ENCODE data around the gene FAM216A.
A peak's percentile ranks its signal among the peaks of the same experiment; 100 is the strongest.
"Not testable (repeated sequence)": the region's sequence is repeated elsewhere in the genome, so short reads cannot be mapped to it uniquely, and the experiment has no call there.

FAM216A gene

GRCh38 chr12:110475426-110475825 is 6.8 kb downstream of the FAM216A start:
- no peak for DNase-seq

DNA sequence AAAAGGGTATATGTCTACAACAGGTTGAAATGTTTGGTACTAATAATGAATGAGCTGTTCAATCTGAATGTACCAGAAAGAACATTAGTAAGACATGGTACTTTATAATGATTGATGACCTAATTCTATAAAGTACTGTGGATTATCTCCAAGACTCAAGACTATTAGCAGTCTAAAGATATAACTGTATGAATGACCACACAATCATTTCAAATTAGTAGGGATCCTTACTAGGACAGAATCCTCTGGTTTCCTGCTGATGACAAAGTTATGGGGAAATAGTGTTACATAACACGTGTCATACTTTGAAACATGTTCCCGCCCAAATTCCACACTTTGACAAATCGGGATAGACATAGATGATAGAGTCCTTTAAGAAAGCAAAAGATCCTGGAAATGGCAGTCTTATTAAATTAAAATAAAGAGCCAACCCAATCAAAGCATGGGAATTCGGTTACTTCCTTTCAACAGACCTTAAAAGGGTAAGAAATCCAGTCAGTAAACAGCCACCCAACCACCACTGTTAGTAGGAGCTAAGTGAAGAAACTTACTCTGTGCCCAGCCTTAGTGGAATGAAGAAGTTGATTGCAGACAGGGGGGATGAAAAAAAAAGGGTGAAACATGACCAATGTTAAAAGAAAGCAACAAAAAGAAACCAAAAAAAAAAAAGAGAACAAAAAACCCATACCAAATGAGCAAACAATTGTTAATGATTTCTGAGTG is 30.5 kb downstream of the FAM216A start:
- DNase-seq = no peak

- no peak for DNase-seq
These were observed 32.7 kb downstream of the FAM216A start for GRCh38 chr12:110501399-110501751.

GRCh38 chr12:110501752-110502738 is 33.4 kb downstream of the FAM216A start, which contains the start of the genes RAD9B and VPS29:
Gene RAD9B, plus strand, starts transcription at chr12:110502331. Its CDS starts 7 bp downstream, at chr12:110502338.
Gene VPS29, minus strand, starts transcription at chr12:110502111. Its CDS starts 60 bp downstream, at chr12:110502051.
- DNase-seq = peak; percentile 91

GRCh38 chr12:110503432-110503831 is 34.8 kb downstream of the FAM216A start:
- DNase-seq = no peak

GRCh38 chr12:110505332-110505731 is 36.7 kb downstream of the FAM216A start:
- DNase-seq = no peak

DNA sequence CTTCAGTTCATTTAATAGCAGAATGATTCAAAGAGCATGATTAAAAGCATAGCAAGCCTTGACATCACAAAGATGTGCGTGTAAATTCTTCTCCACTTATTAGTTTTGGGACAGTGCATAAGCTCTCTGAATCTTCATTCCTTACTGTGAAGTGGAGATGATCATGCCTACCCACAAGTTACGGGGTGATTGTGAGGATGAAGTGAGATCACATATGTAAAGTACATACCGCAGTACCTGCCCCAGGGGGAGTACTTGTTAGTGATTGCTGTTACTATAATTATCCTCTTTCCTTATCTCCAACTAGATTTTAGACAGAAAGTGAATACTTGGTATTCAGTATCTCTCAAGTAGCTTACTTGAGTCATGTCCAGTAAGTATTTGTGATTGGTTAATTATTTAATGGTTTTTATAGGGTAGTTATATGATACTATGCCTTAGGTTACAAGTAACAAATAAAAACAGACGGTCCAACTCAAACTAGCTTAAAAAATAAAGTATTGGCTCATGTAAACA is 39.5 kb downstream of the FAM216A start:
- no peak for DNase-seq

- no peak for DNase-seq
These were observed 45.2 kb downstream of the FAM216A start for GRCh38 chr12:110513842-110514241.

DNA sequence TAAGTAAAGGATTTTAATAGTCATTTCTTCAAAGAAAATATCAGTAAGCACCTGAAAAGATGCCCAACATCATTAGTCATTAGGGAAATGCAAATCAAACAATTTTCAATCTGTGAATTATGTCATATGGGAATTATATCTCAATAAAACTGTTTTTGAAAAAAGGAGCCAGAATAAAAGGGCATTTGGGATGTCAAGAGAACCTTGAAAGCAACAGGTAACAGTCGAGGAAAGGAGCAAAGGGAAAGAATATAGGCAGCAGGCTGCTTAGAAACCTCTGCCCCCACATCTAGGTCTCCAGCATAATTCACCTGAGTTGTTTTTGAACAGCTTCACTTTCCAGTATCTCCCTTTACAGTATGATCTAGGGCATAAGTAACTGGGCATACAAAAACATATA is 45.7 kb downstream of the FAM216A start:
- no peak for DNase-seq

GRCh38 chr12:110516995-110517394 is 48.4 kb downstream of the FAM216A start:
- DNase-seq = no peak

DNA sequence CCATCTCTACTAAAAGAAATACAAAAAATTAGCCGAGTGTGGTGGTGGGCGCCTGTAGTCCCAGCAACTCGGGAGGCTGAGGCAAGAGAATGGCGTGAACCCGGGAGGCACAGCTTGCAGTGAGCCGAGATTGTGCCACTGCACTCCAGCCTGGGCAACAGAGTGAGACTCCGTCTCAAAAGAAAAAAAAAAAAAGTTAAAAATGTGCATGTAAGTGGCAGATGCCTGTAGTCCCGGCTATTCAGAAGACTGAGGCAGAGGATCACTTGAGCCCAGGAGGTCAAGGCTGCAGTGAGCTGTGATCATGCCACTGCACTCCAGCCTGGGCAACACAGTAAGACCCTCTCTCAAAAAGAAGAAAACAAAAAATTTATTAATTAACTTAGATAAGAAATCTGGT is 49.4 kb downstream of the FAM216A start:
- DNase-seq = not testable (repeated sequence)

DNA sequence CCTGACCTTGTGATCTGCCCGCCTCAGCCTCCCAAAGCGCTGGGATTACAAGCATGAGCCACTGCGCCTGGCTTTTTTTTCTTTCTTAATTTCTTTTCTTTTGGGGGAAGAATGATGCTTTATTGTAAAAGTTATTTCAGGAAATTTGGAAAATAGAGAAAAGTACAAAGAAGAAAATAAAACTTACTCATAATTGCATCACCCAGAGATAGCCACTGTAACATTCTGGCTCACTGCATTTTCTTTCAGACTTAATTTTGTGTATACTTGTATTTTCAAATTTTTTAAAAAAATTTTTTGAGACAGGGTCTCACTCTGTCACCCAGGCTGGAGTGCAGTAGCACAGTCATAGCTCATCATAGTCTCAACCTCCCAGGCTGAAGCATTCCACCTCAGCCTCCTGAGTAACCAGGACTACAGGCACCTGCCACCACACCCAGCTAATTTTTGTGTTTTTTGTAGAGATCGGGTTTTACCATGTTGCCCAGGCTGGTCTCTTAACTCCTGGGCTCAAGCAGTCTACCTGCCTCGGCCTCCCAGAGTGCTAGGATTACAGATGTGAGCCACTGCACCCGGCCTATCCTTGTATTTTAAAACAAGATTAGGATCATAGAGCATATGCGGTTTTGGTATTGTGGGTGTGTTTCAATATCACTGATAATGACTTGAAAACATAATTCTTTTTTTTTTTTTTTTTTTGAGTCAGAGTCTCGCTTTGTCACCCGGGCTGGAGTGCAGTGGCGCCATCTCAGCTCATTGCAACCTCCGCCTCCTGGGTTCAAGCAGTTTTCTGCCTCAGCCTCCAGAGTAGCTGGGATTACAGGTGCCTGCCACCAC is 52.4 kb downstream of the FAM216A start:
- not testable (repeated sequence) for DNase-seq

DNA sequence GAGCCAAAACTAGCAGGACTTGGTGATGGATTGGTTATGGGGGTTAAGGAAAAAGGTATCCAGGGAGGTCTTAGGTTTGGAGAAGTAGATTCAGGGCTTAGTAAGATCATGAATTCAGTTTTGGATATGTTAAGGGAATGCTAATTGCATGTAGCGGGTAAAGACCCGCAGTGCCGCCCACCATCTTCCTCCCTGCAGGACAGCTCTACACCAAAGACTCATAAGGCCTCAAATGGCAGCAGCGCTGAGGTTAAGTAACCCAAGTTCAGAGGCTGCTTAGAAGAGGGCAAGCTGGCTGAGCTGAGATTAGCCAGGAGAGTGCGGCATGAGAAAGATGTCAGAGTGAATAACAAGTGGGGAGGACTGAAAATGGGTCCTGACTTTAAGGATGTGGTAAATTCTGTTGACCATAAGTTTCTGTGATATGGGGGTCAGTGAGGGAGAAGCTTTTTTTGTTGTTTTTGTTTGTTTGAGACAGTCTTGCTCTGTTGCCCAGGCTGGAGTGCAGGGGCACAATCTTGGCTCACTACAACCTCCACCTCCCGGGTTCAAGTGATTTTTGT is 59.7 kb downstream of the FAM216A start:
- DNase-seq = no peak

DNA sequence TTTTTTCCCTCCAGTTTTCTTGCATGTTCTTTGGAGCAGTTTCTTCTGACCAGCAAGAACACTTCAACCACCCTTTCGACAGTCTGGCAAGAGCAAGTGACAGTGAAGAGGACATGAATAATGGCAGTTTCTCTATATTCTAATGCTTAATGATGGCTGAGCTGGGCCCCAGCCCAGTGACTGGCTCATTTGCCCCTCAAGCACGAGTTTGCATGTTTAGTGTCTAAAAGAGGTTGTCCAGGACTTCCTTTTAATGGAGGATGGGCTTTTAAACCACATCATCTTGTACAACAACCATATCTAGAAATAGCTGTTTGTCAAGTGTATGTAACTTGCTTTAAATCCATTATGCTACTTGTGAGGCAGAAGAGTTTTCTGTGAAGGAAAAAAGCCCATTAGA is 61.9 kb downstream of the FAM216A start:
- DNase-seq = no peak

- no peak for DNase-seq
These were observed 63.2 kb downstream of the FAM216A start for GRCh38 chr12:110531741-110532333.

DNA sequence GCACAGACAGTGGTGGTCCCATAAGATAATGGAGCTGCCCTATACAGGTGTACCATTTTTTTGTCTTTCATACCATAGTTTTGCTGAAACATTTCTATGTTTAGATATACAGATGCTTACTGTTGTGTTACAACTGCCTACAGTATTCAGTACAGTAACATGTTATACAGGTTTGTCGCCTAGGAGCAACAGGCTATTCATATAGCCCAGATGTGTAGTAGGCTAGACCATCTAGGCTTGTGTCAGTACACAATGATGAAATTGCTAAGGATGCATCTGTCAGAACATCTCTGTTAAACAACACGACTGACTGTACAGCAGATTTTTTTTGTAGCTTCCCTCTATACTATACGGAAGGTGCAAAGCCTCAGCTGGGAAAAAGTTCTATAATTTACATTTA is 64.0 kb downstream of the FAM216A start:
- no peak for DNase-seq

DNA sequence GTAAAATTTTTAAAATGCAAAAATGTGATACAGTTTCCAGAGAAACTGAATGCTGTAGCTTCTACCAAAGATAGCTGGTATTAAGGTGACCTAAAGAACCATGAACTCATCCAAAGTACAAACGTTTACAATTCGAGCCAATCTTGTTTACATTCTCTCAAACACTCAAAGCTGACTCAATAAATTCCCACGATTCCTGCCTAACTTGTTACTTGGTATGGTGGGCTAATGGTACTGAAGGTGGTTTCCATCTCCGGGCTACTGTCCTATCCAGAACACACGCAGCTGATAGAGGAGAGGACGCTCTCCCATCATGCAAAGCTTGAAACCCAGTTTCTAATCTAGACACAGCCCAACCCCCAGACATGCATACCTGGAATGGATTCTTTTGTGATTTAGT is 65.0 kb downstream of the FAM216A start:
- no peak for DNase-seq

- DNase-seq = no peak
These were observed 66.2 kb downstream of the FAM216A start for GRCh38 chr12:110534811-110535210.

GRCh38 chr12:110536834-110537604 is 68.4 kb downstream of the FAM216A start:
- DNase-seq = no peak

DNA sequence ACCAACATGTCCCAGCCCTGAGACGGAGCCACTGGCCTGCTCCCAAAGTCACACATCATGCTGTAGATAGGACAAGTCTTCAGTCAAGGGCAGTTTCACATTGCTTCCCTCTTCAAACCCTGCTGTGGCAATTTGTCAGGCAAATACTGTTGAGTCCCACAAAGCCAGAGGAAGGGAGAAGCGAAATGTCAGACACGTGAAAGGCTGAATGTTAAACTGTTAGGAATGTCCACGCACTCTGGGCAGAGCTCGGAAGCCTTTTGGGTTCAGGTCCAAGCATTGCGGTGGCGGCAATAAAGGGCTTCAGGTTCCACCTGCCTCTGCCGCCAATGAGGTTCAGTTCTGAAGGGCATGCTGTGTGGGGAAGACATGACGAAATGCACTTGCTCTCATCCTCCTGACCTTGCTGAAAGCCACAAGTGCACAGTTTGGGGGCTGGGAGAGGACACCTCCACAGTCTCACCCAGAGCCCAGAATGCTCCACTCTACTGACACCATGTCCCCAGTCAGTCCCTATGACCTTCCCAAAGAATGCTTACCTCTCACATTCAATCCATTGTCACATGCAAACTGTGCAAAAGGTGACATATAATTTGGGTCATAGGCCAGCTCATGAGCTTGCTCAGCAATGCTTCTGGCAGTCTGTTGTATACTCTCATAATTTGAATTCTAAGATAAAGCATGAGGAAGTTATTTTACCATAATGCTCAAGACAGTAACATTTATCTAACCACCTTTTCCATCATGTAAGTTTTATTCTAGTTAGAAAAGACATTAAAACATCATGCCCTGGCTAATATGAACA is 69.2 kb downstream of the FAM216A start:
- no peak for DNase-seq
